RWPE2 (cell line): ENCODE measurements around the gene FAM222B.

Experiments
- ATAC-seq: fragments of 200-7000 bp; cut with Tn5 transposase; 3 replicates; pipeline ENCODE4 v1.9.1; 2021; ENCODE audit warnings: low read depth
- DNase-seq: peaks from one replicate; pipeline ENCODE4 v3.0.0-alpha.2; 2020; ENCODE audit warnings: low spot score
- H3K27ac ChIP-seq: fragments of 450-650 bp; 2 replicates; pipeline ENCODE4 v1.5.1; 2017; ENCODE audit warnings: mild to moderate bottlenecking; ENCODE audit not compliant: poor library complexity, severe bottlenecking
- H3K27me3 ChIP-seq: fragments of 250-450 bp; sonication (Bioruptor Pico); 2 replicates; pipeline ENCODE4 v1.5.1; 2021; ENCODE audit warnings: mild to moderate bottlenecking, moderate library complexity; ENCODE audit not compliant: insufficient read depth, poor library complexity, severe bottlenecking
- H3K36me3 ChIP-seq: fragments of 250-450 bp; sonication (Bioruptor Pico); 2 replicates; pipeline ENCODE4 v1.5.1; 2020; ENCODE audit warnings: low read depth, mild to moderate bottlenecking, moderate library complexity
- H3K4me1 ChIP-seq: fragments of 250-450 bp; sonication (Bioruptor Pico); 2 replicates; pipeline ENCODE4 v1.5.1; 2021; ENCODE audit warnings: mild to moderate bottlenecking, moderate library complexity; ENCODE audit not compliant: insufficient read depth, poor library complexity, severe bottlenecking
- H3K4me3 ChIP-seq: fragments of 250-450 bp; sonication (Bioruptor Pico); 2 replicates; pipeline ENCODE4 v1.5.1; 2021; ENCODE audit warnings: mild to moderate bottlenecking, moderate library complexity; ENCODE audit not compliant: severe bottlenecking
- H3K9me3 ChIP-seq: fragments of 250-450 bp; sonication (Bioruptor Pico); 2 replicates; pipeline ENCODE4 v1.5.1; 2021; ENCODE audit warnings: mild to moderate bottlenecking, moderate library complexity; ENCODE audit not compliant: severe bottlenecking
- CTCF ChIP-seq: fragments of 450-650 bp; IDR thresholded peaks from one replicate; pipeline ENCODE4 v1.5.1; 2017; ENCODE audit warnings: mild to moderate bottlenecking, moderate library complexity; ENCODE audit not compliant: poor library complexity, severe bottlenecking

FAM222B gene

GRCh38 chr17:28834420-28834819, 8.2 kb downstream of the FAM222B start:
- Histone ChIP-seq H3K27me3 (no peaks in the 10 kb centered on the region), H3K36me3 (peaks cover 13% of the 10 kb centered on the region), H3K4me1 (no peaks in the 10 kb centered on the region), H3K4me3 (no peak overlapping the region), H3K27ac (no peak overlapping the region), H3K9me3 (no peaks in the 10 kb centered on the region)
- DNase-seq (no peak), ATAC-seq (no peak)
- no peak for TF ChIP-seq CTCF

- H3K4me1 ChIP-seq, result no peaks in the 10 kb centered on the region
- H3K4me3 ChIP-seq, result no peak overlapping the region
- peak; percentile 7 for DNase-seq
- peaks cover 5% of the 10 kb centered on the region; the same call in 1 of the 2 replicates for H3K36me3 ChIP-seq
- TF ChIP-seq CTCF, result no peak
- H3K27me3 ChIP-seq, result no peaks in the 10 kb centered on the region
- no peak overlapping the region for H3K27ac ChIP-seq
- no peaks in the 10 kb centered on the region for H3K9me3 ChIP-seq
- no peak for ATAC-seq
Measured at GRCh38 chr17:28828294-28829040, 14.1 kb downstream of the FAM222B start.

- ATAC-seq (no peak), DNase-seq (no peak)
- H3K27me3 ChIP-seq, result no peaks in the 10 kb centered on the region
- H3K9me3 ChIP-seq, result no peaks in the 10 kb centered on the region
- no peak overlapping the region for H3K4me3 ChIP-seq
- TF ChIP-seq CTCF, result no peak
- H3K4me1 ChIP-seq, result no peaks in the 10 kb centered on the region
- H3K27ac ChIP-seq, result no peak overlapping the region
- peaks cover 5% of the 10 kb centered on the region; the same call in 1 of the 2 replicates for H3K36me3 ChIP-seq
Measured at GRCh38 chr17:28827672-28828071, 14.9 kb downstream of the FAM222B start.

GRCh38 chr17:28819582-28819981, 23.0 kb downstream of the FAM222B start:
- no peaks in the 10 kb centered on the region; the same call in 1 of the 2 replicates for H3K36me3 ChIP-seq
- no peak for TF ChIP-seq CTCF
- no peak overlapping the region for H3K27ac ChIP-seq
- H3K27me3 ChIP-seq, result no peaks in the 10 kb centered on the region
- peaks cover 4% of the 10 kb centered on the region for H3K4me1 ChIP-seq
- H3K9me3 ChIP-seq, result no peaks in the 10 kb centered on the region
- ATAC-seq (no peak), DNase-seq (no peak)
- H3K4me3 ChIP-seq, result no peak overlapping the region

- no peak for TF ChIP-seq CTCF
- no peaks in the 10 kb centered on the region; the same call in 1 of the 2 replicates for H3K36me3 ChIP-seq
- no peak overlapping the region for H3K4me3 ChIP-seq
- H3K27me3 ChIP-seq, result no peaks in the 10 kb centered on the region
- H3K27ac ChIP-seq, result no peak overlapping the region
- peaks cover 4% of the 10 kb centered on the region for H3K4me1 ChIP-seq
- ATAC-seq (no peak), DNase-seq (no peak)
- H3K9me3 ChIP-seq, result no peaks in the 10 kb centered on the region
Measured at GRCh38 chr17:28818819-28819221, 23.8 kb downstream of the FAM222B start.
